ENCODE data around the gene PHF2.

DNA sequence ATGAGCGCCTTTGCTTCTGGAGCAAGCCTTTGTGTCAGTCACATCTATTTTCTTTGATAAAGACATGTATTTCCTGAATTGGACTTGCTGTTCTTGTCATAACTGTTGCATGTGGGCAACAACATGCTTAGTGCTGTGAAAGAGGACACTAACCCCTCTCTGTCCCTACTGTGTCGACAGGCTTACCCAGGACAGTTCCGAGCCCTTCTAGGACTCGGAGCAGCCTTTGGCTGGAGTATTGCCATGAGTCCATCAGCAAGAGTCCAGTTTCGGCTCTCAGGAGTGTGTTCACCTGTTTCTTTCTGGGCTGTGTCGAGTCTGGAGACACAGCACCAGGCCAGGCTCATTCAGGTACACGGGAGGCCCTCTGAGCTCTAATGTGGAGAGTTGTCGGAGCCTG, 36.1 kb upstream of the PHF2 start:
- TF ChIP-seq CTCF (IDR thresholded peaks at IDR 0.05) (no peak), EZH2 (IDR thresholded peaks at IDR 0.05; ENCODE audit: borderline replicate concordance, insufficient read depth, low read depth, low read length, poor library complexity, severe bottlenecking) (no peak)
